ENCODE measurements around the gene ATG16L2.
"Not testable (repeated sequence)": the region's sequence is repeated elsewhere in the genome, so short reads cannot be mapped to it uniquely, and the experiment has no call there.

The ATG16L2 gene

GRCh38 chr11:72807021-72807693 lies 7.1 kb upstream of the ATG16L2 start:
- no peak for DNase-seq

- no peak for DNase-seq
Observed at GRCh38 chr11:72807792-72808191, 6.4 kb upstream of the ATG16L2 start.

GRCh38 chr11:72808331-72808798 lies 5.8 kb upstream of the ATG16L2 start:
- no peak for DNase-seq

GRCh38 chr11:72811686-72812085 lies 2.5 kb upstream of the ATG16L2 start:
- DNase-seq: not testable (repeated sequence)

- no peak for DNase-seq
Observed at GRCh38 chr11:72812604-72812966, 1.6 kb upstream of the ATG16L2 start.

- peak; percentile 46 for DNase-seq
Observed at GRCh38 chr11:72812967-72813739, 1.1 kb upstream of the ATG16L2 start.

- peak; percentile 76 for DNase-seq
Observed at GRCh38 chr11:72813740-72814285, 398 bp upstream of the ATG16L2 start.

GRCh38 chr11:72815110-72815618 lies 953 bp downstream of the ATG16L2 start:
- no peak for DNase-seq

GRCh38 chr11:72816404-72816990 lies 2.3 kb downstream of the ATG16L2 start:
- DNase-seq: no peak

- no peak for DNase-seq
Observed at GRCh38 chr11:72817966-72818365, 3.8 kb downstream of the ATG16L2 start.

GRCh38 chr11:72818971-72819370 lies 4.8 kb downstream of the ATG16L2 start:
- DNase-seq: no peak

- no peak for DNase-seq
Observed at GRCh38 chr11:72820439-72821139, 6.4 kb downstream of the ATG16L2 start.

- DNase-seq: no peak
Observed at GRCh38 chr11:72821221-72821919, 7.2 kb downstream of the ATG16L2 start.

- DNase-seq: peak; percentile 81
Observed at GRCh38 chr11:72821920-72822799, 7.9 kb downstream of the ATG16L2 start.

GRCh38 chr11:72823105-72823804 lies 9.0 kb downstream of the ATG16L2 start:
- no peak for DNase-seq

GRCh38 chr11:72824020-72824419 lies 9.8 kb downstream of the ATG16L2 start:
- no peak for DNase-seq

GRCh38 chr11:72824811-72825505 lies 10.7 kb downstream of the ATG16L2 start:
- no peak for DNase-seq

GRCh38 chr11:72825661-72826060 lies 11.4 kb downstream of the ATG16L2 start:
- no peak for DNase-seq

- DNase-seq: no peak
Observed at GRCh38 chr11:72826191-72826941, 12.2 kb downstream of the ATG16L2 start.

Measured in T-helper 9 cell (primary cell).